Ovary (tissue), 3 donors: ENCODE results near the gene PPP4R1.

Source experiments
- CTCF ChIP-seq, 3 donors: fragments of 450-650 bp in 2 of 3; fragments of 200-600 bp in 1 of 3; IDR thresholded peaks; one replicate each; pipeline versions ENCODE4 v1.5.1 to v1.8.0; 2016 to 2022; ENCODE audit warnings: antibody characterized with exemption in 3 of 3, mild to moderate bottlenecking in 1 of 3
- EP300 ChIP-seq: sonication (generic); formaldehyde crosslinking; IDR thresholded peaks from one replicate; pipeline ENCODE4 v1.6.1; 2017; ENCODE audit warnings: antibody characterized with exemption
- POLR2A ChIP-seq: fragments of 450-650 bp; IDR thresholded peaks from one replicate; pipeline ENCODE4 v1.6.1; 2017; ENCODE audit warnings: antibody characterized with exemption, mild to moderate bottlenecking, moderate library complexity
- donor health status: DM: no; HTN: no; CAD: no.

DNA sequence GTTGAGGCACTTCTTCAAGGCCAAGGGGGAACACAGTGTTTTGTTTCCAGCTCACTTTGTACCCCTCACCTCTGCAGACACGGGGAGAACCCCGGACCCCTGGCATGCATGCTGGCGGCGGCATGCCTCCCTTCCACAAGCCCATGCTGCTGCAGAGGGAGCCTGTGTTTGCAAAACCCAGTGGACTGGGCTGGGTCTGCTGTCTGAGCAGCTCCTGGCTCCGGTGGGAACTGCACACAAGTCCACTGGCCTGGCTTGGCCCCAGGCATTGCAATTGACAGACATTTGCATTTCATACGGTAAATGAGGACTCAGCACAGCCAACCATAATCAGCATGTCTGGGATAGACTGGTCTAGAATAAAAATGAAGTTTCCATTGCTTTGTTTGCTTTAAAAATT, 76.7 kb downstream of the PPP4R1 start:
- TF ChIP-seq CTCF (IDR thresholded peaks at IDR 0.05): no peak
- TF ChIP-seq EP300: no peak
- no peak for TF ChIP-seq POLR2A
